Colonic mucosa (tissue), 4 donors: Measurements from ENCODE around the gene ADGB. TPM values are rescaled to one million over a fixed set of nuclear protein-coding genes. Genes with fewer than 3 reads are reported as not detected.

Experiments used
- DNase-seq: peaks from one replicate; pipeline ENCODE4 v3.0.0-alpha.2; 2020
- H3K27ac ChIP-seq: fragments of 200-600 bp; one replicate; pipeline ENCODE4 v1.8.0; 2021
- H3K27me3 ChIP-seq: fragments of 200-600 bp; one replicate; pipeline ENCODE4 v1.8.0; 2021
- H3K36me3 ChIP-seq: fragments of 200-600 bp; one replicate; pipeline ENCODE4 v1.8.0; 2021
- H3K4me1 ChIP-seq: fragments of 200-600 bp; one replicate; pipeline ENCODE4 v1.8.0; 2021; ENCODE audit warnings: mild to moderate bottlenecking
- H3K4me3 ChIP-seq: fragments of 200-600 bp; one replicate; pipeline ENCODE4 v1.8.0; 2021
- H3K9ac ChIP-seq, 2 donors: one replicate each; pipeline ENCODE4 v1.7.0; 2013; ENCODE audit warnings: control low read depth in 2 of 2, low read depth in 2 of 2, low read length in 2 of 2
- H3K9me3 ChIP-seq: fragments of 200-600 bp; one replicate; pipeline ENCODE4 v1.8.0; 2021
- intact Hi-C: fragments of 100-400 bp; cut with DNase I; formaldehyde crosslinking; loops from one replicate; pipeline ENCODE4 v1.14.1; 2022
- total RNA-seq, 2 donors: library from RNA; stranded (reverse); fragmentation: NEBNext Ultra II Directional in 1 of 2; extraction: Animal tissue kit (Norgen Biotek cat#: 25700) in 1 of 2; gene quantifications; one replicate each; pipeline ENCODE4 v1.2.1, GENCODE V29; 2021
- TF ChIP-seq, protein P1 (sequence below): fragments of 200-600 bp; IDR thresholded peaks from one replicate; pipeline ENCODE4 v1.8.0; 2022; ENCODE audit warnings: antibody characterized with exemption, mild to moderate bottlenecking
- donor health status: healthy.
- donor health status: DM: no; HTN: no; CAD: no.
- donor health status: DM: no; HTN: no; CAD: no.

Gene ADGB
- total RNA-seq, 2 donors from 2014 or later: 0.57 to 0.72 TPM

DNA sequence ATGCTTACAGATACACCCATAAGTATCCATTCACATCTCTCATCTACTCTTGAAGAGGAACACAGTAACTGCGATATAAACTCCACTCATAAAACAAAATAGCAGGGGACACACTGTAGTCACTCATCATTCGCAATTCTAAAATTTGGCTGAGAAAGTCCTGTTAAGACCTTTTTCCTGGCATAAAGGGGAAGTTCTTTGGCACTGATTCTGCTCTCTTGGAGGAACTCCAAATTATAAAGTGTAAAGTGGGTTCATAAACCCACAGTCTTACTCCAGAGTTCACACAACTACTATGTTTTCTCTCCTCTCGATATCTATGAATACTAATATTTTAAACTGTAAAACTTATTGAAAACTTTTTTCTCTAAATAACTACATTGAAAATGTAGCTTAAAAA lies 80.6 kb downstream of the ADGB start:
- H3K9me3 ChIP-seq: no peaks in the 10 kb centered on the region
- TF ChIP-seq, protein P1, sequence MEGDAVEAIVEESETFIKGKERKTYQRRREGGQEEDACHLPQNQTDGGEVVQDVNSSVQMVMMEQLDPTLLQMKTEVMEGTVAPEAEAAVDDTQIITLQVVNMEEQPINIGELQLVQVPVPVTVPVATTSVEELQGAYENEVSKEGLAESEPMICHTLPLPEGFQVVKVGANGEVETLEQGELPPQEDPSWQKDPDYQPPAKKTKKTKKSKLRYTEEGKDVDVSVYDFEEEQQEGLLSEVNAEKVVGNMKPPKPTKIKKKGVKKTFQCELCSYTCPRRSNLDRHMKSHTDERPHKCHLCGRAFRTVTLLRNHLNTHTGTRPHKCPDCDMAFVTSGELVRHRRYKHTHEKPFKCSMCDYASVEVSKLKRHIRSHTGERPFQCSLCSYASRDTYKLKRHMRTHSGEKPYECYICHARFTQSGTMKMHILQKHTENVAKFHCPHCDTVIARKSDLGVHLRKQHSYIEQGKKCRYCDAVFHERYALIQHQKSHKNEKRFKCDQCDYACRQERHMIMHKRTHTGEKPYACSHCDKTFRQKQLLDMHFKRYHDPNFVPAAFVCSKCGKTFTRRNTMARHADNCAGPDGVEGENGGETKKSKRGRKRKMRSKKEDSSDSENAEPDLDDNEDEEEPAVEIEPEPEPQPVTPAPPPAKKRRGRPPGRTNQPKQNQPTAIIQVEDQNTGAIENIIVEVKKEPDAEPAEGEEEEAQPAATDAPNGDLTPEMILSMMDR: no peak
- no peak overlapping the region for H3K4me3 ChIP-seq
- intact Hi-C loops: no loop called here
- H3K27ac ChIP-seq: no peak overlapping the region
- no peaks in the 10 kb centered on the region for H3K4me1 ChIP-seq
- no peaks in the 10 kb centered on the region for H3K36me3 ChIP-seq
- no peaks in the 10 kb centered on the region for H3K27me3 ChIP-seq
- DNase-seq: no peak
- no peak overlapping the region for H3K9ac ChIP-seq

DNA sequence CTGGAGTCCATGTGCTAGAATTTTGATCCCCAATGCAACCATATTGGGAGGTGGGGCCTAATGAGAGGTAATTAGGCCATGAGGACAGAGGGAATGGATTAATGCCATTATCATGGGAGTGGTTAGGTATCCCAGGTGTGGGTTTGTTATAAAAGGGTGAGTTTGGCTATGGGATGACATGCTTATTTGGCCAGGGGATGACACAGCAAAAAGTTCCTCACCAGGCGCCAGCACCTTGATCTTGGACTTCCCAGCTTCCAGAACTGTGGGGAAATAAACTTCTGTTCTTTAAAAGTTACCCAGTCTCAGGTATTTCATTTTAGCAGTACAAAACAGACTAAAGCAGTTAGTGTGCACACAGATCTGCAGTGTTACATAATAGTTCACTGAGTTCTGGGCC lies 84.1 kb downstream of the ADGB start:
- Histone ChIP-seq H3K4me3 (no peak overlapping the region), H3K9ac (no peak overlapping the region), H3K9me3 (no peaks in the 10 kb centered on the region), H3K27me3 (no peaks in the 10 kb centered on the region), H3K36me3 (no peaks in the 10 kb centered on the region), H3K4me1 (no peaks in the 10 kb centered on the region), H3K27ac (no peak overlapping the region)
- intact Hi-C loops: no loop called here
- no peak for DNase-seq
- TF ChIP-seq, protein P1: no peak

DNA sequence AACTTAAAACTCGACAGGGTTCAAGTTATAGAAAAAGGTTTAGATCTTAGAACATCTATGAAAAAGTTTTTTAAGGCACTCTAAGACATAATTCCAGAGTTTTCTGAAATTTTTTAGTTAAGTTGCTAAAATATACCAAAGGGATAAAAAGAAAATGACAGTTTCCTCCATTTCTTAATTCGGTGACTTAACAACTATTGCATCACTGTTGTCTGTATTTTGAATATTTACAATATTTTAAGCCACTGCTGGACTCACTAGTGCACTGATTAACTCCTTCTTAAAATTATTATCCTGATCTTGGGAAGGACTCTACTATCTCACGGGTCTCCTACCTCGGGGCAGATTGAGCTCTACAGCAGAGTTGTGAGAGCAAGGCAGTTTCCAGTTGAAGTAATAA lies 91.0 kb downstream of the ADGB start:
- no peaks in the 10 kb centered on the region for H3K36me3 ChIP-seq
- H3K27ac ChIP-seq: no peak overlapping the region
- no peaks in the 10 kb centered on the region for H3K4me1 ChIP-seq
- TF ChIP-seq, protein P1: no peak
- no peaks in the 10 kb centered on the region for H3K9me3 ChIP-seq
- DNase-seq: no peak
- no peak overlapping the region for H3K9ac ChIP-seq
- no peak overlapping the region for H3K4me3 ChIP-seq
- intact Hi-C loops: no loop called here
- no peaks in the 10 kb centered on the region for H3K27me3 ChIP-seq

- no peaks in the 10 kb centered on the region for H3K9me3 ChIP-seq
- intact Hi-C loops: no loop called here
- no peaks in the 10 kb centered on the region for H3K4me1 ChIP-seq
- H3K27ac ChIP-seq: no peak overlapping the region
- H3K4me3 ChIP-seq: no peak overlapping the region
- H3K36me3 ChIP-seq: no peaks in the 10 kb centered on the region
- TF ChIP-seq, protein P1: no peak
- no peaks in the 10 kb centered on the region for H3K27me3 ChIP-seq
- H3K9ac ChIP-seq: no peak overlapping the region
- DNase-seq: peak; percentile 18
These were observed 94.6 kb downstream of the ADGB start for GRCh38 chr6:146693342-146693741.

DNA sequence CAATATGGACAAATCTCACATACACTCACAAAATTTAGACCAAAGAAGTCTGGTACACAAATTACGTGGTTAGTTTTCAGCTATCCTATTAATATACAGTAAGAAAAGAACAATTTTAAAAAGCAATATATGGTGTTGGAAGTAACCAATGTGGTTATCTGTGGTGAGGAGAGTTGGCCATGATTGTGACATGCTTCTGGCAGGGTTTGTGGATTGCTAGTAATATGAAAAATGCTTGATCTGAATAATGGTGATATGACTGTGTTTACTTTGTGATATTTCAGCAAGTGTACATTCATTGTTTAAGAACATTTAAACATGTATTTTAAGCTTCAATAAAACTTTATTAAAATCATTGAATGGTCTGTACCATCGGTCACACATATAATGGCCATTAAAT lies 99.1 kb downstream of the ADGB start:
- Histone ChIP-seq H3K9ac (no peak overlapping the region), H3K4me1 (no peaks in the 10 kb centered on the region), H3K9me3 (no peaks in the 10 kb centered on the region), H3K27me3 (no peaks in the 10 kb centered on the region), H3K27ac (no peak overlapping the region), H3K36me3 (no peaks in the 10 kb centered on the region), H3K4me3 (no peak overlapping the region)
- no peak for DNase-seq
- intact Hi-C loops: no loop called here
- TF ChIP-seq, protein P1: no peak
